ENCODE data around the gene CCDC51.
A peak's percentile ranks its signal among the peaks of the same experiment; 100 is the strongest.
"Not testable (repeated sequence)": the region's sequence is repeated elsewhere in the genome, so short reads cannot be mapped to it uniquely, and the experiment has no call there.

Gene CCDC51

GRCh38 chr3:48465531-48466378, 25.8 kb upstream of the CCDC51 start:
- DNase-seq (ENCODE audit: low read depth) = peak; percentile 100

GRCh38 chr3:48465237-48465530, 25.3 kb upstream of the CCDC51 start:
- DNase-seq (ENCODE audit: low read depth) = no peak

- no peak for DNase-seq (ENCODE audit: low read depth)
Observed at GRCh38 chr3:48464713-48465221, 24.8 kb upstream of the CCDC51 start.

GRCh38 chr3:48463703-48464102, 23.8 kb upstream of the CCDC51 start:
- no peak for DNase-seq (ENCODE audit: low read depth)

- not testable (repeated sequence) for DNase-seq (ENCODE audit: low read depth)
Observed at GRCh38 chr3:48461767-48462166, 21.8 kb upstream of the CCDC51 start.

GRCh38 chr3:48460517-48460902, 20.6 kb upstream of the CCDC51 start:
- no peak for DNase-seq (ENCODE audit: low read depth)

GRCh38 chr3:48459773-48460516, 20.0 kb upstream of the CCDC51 start:
- DNase-seq (ENCODE audit: low read depth) = no peak

- DNase-seq (ENCODE audit: low read depth) = no peak
Observed at GRCh38 chr3:48459331-48459730, 19.4 kb upstream of the CCDC51 start.

- DNase-seq (ENCODE audit: low read depth) = no peak
Observed at GRCh38 chr3:48456456-48456855, 16.5 kb upstream of the CCDC51 start.

- DNase-seq (ENCODE audit: low read depth) = no peak
Observed at GRCh38 chr3:48451270-48451669, 11.4 kb upstream of the CCDC51 start.

- DNase-seq (ENCODE audit: low read depth) = peak; percentile 81
Observed at GRCh38 chr3:48446425-48447193, 6.7 kb upstream of the CCDC51 start, which contains the start of gene ATRIP. Gene ATRIP, plus strand, starts transcription at chr3:48446737. Its CDS starts 109 bp downstream, at chr3:48446846.

GRCh38 chr3:48446043-48446424, 6.1 kb upstream of the CCDC51 start:
- no peak for DNase-seq (ENCODE audit: low read depth)

GRCh38 chr3:48445277-48445882, 5.5 kb upstream of the CCDC51 start:
- no peak for DNase-seq (ENCODE audit: low read depth)

GRCh38 chr3:48441940-48442339, 2.0 kb upstream of the CCDC51 start:
- DNase-seq (ENCODE audit: low read depth) = no peak

GRCh38 chr3:48440590-48440958, 655 bp upstream of the CCDC51 start:
- no peak for DNase-seq (ENCODE audit: low read depth)

- DNase-seq (ENCODE audit: low read depth) = no peak
Observed at GRCh38 chr3:48437812-48438211, 2.1 kb downstream of the CCDC51 start.

GRCh38 chr3:48436855-48437254, 3.1 kb downstream of the CCDC51 start:
- DNase-seq (ENCODE audit: low read depth) = no peak

GRCh38 chr3:48436477-48436787, 3.5 kb downstream of the CCDC51 start:
- no peak for DNase-seq (ENCODE audit: low read depth)

GRCh38 chr3:48435774-48436476, 4.0 kb downstream of the CCDC51 start:
- peak; percentile 69 for DNase-seq (ENCODE audit: low read depth)

GRCh38 chr3:48435223-48435595, 4.7 kb downstream of the CCDC51 start:
- DNase-seq (ENCODE audit: low read depth) = no peak

GRCh38 chr3:48434591-48435222, 5.2 kb downstream of the CCDC51 start:
- DNase-seq (ENCODE audit: low read depth) = no peak
